Activated T-helper 2 cell treated with anti-CD3 and anti-CD28 coated beads, Interferon-gamma antibody, Interleukin-2, Interleukin-4, amounts not matched to agents 10 μg/mL and 5 μg/mL and 100 μg/mL, durations not matched to agents 14 hours and 24 hours and 36 hours (primary cell): Measurements from ENCODE around the gene GTPBP2. TPM values are rescaled to one million over a fixed set of nuclear protein-coding genes. Genes with fewer than 3 reads are reported as not detected.

ENCODE experiments used
- DNase-seq: peaks from one replicate; pipeline ENCODE4 v3.0.0; 2021; ENCODE audit warnings: low spot score
- H3K27ac Mint-ChIP-seq: one replicate; pipeline ENCODE4 v1.8.0; 2021; ENCODE audit warnings: mixed read lengths
- H3K27me3 Mint-ChIP-seq: one replicate; pipeline ENCODE4 v1.8.0; 2021; ENCODE audit warnings: low read depth, mixed read lengths
- H3K36me3 Mint-ChIP-seq: one replicate; pipeline ENCODE4 v1.8.0; 2021; ENCODE audit warnings: low read depth, mixed read lengths
- H3K4me1 Mint-ChIP-seq: one replicate; pipeline ENCODE4 v1.8.0; 2021; ENCODE audit warnings: low read depth, mixed read lengths
- H3K4me3 Mint-ChIP-seq: one replicate; pipeline ENCODE4 v1.8.0; 2021; ENCODE audit warnings: low read depth, mild to moderate bottlenecking, moderate library complexity, mixed read lengths
- H3K9me3 Mint-ChIP-seq: one replicate; pipeline ENCODE4 v1.8.0; 2021; ENCODE audit warnings: mixed read lengths
- intact Hi-C: fragments of 100-400 bp; cut with micrococcal nuclease; formaldehyde crosslinking; loops from one replicate; pipeline ENCODE4 v1.15.1; 2023
- total RNA-seq: library from RNA; stranded (reverse); gene quantifications from 2 replicates; pipeline ENCODE4 v1.2.3, GENCODE V29; 2022

The GTPBP2 gene
- total RNA-seq, 1 donor from 2014 or later = 71.7 TPM

GRCh38 chr6:43627008-43627825 lies 1.8 kb downstream of the GTPBP2 start:
- Mint-ChIP-seq H3K27me3 (no peaks in the 10 kb centered on the region), H3K9me3 (no peaks in the 10 kb centered on the region), H3K36me3 (peaks cover 55% of the 10 kb centered on the region), H3K27ac (peak overlapping the region; percentile 36), H3K4me3 (peak overlapping the region; percentile 65), H3K4me1 (peaks cover 33% of the 10 kb centered on the region)
- DNase-seq = no peak
- intact Hi-C loops = loop anchor here (5.0 kb wide), 1 partner anchor 145 kb away; the partner anchor contains the start of gene VEGFA

- Mint-ChIP-seq H3K36me3 (peaks cover 72% of the 10 kb centered on the region), H3K27ac (no peak overlapping the region), H3K4me3 (no peak overlapping the region), H3K4me1 (peaks cover 29% of the 10 kb centered on the region), H3K9me3 (no peaks in the 10 kb centered on the region), H3K27me3 (no peaks in the 10 kb centered on the region)
- DNase-seq = no peak
- intact Hi-C loops = loop anchor here (5.0 kb wide), 1 partner anchor 147 kb away; the partner anchor contains the start of gene VEGFA
Measured at GRCh38 chr6:43625393-43625992, 3.6 kb downstream of the GTPBP2 start.

GRCh38 chr6:43624786-43625288 lies 4.2 kb downstream of the GTPBP2 start:
- intact Hi-C loops = loop anchor here (5.0 kb wide), 1 partner anchor 147 kb away; the partner anchor contains the start of gene VEGFA
- Mint-ChIP-seq H3K27ac (no peak overlapping the region), H3K4me3 (no peak overlapping the region)

DNA sequence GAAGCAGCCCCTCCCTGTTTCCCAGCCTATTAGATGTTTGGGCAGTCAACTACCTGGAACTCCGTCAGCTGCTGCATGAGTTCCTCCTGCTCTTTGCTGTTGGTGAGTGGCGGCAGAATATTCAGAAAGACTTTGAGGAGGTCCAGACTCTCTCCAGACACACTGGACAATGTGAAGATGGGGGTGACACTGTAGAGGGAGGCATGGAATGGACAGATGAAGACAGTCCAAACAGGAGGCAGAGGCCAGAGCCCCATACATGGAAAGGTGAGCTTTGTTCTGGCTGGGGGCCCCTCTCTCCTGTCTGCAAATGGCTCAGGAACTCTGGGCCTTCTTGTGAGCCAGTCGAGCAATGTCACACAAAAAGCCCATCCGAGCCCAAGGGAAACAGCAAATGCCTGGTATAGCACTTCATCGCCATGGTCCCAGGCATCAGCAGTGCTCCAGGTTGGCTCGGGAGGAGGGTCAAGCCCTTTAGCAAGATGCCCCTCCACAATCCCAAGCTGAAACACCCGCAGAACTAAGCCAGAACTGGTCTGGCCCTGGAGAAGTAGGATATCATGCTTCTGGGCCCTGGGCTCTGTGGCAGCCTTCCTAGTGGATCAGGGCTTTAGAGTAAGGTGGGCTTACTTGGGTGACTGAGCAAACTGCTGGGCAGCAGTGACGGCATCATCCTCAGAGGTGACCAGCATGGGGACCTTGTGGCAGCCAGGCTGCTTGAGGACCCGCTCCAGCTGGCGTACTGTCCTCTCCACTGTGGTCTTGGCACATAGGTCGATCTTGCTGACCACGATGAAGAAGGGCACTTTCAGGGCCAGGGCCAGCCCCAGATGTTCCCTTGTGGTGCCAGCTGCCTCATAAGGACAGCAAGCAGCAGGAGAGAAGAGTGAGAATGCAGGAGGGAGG lies 4.9 kb downstream of the GTPBP2 start:
- Mint-ChIP-seq H3K4me1 (peaks cover 23% of the 10 kb centered on the region), H3K9me3 (no peaks in the 10 kb centered on the region), H3K27me3 (no peaks in the 10 kb centered on the region), H3K36me3 (peaks cover 77% of the 10 kb centered on the region), H3K27ac (peak overlapping the region; percentile 8), H3K4me3 (no peak overlapping the region)
- intact Hi-C loops = no loop called here
- DNase-seq = no peak

More at GRCh38 chr6:43624786-43625288, 4.2 kb downstream of the GTPBP2 start:
- DNase-seq = no peak
- Mint-ChIP-seq H3K9me3 (no peaks in the 10 kb centered on the region), H3K27me3 (no peaks in the 10 kb centered on the region), H3K36me3 (peaks cover 73% of the 10 kb centered on the region), H3K4me1 (peaks cover 23% of the 10 kb centered on the region)

DNA sequence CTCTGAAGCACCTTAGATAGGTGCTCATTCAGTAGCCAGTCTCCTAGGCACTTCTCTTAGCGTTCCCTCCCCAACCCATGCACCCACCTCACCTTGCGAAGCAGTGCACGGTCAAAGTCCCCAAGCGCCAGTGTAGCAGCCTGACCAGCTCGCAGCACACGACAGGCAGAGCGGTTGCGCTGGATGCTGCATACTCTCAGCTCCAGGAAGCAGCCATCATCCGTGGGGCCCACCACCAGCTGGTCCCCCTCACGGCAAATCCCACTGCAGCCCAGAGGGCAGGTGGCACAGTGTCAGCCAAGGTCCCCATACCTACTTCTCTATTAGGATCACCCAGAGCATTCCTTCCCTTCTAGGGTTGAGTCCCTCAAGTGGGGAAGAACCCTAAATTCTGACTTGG lies 6.5 kb downstream of the GTPBP2 start:
- Mint-ChIP-seq H3K9me3 (no peaks in the 10 kb centered on the region), H3K36me3 (peaks cover 69% of the 10 kb centered on the region), H3K4me1 (peaks cover 15% of the 10 kb centered on the region), H3K27ac (no peak overlapping the region), H3K4me3 (no peak overlapping the region), H3K27me3 (no peaks in the 10 kb centered on the region)
- DNase-seq = no peak
- intact Hi-C loops = no loop called here

- H3K27ac Mint-ChIP-seq = no peak overlapping the region
- peaks cover 64% of the 10 kb centered on the region for H3K36me3 Mint-ChIP-seq
Measured at GRCh38 chr6:43621836-43622180, 7.3 kb downstream of the GTPBP2 start.

DNA sequence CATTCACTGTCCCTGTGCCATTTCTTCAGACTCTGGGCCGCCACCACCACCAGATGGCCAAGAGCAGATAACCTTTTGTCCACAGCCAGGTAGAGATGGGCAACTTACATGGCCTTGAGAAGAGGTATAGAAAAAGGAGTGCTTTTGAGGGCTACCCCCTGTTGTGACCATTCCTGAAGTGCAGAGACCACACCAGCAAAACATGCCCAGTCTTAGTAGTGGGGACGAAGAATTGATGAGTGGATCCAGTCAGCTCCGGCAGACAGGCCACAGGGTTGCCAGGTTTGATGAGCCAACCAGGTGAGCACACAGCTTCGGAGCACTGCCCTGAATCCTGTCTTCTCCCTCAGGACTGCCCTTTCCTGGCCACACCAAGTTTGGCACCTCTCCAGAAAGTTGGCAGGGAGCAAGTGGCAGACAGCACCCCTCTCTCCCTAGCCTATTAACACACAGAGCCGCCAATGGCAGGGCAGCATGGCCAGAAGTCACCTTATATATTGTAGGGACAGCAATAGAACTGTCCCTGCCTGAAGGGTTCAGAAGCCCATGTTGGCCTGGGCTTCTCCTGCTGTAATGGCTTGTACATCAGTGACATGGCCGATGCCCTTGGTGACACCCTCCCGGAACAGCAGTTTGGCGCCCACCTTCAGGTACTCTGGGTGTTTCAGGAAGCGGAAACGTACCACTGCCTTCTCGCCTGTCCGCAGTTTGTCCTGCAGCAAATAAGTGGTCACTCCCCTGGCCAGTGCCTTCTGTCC lies 7.8 kb downstream of the GTPBP2 start:
- DNase-seq = no peak
- Mint-ChIP-seq H3K4me3 (no peak overlapping the region), H3K9me3 (no peaks in the 10 kb centered on the region), H3K27ac (no peak overlapping the region), H3K27me3 (no peaks in the 10 kb centered on the region), H3K36me3 (peaks cover 64% of the 10 kb centered on the region), H3K4me1 (peaks cover 3% of the 10 kb centered on the region)
- intact Hi-C loops = no loop called here

More at GRCh38 chr6:43621836-43622180, 7.3 kb downstream of the GTPBP2 start:
- H3K4me3 Mint-ChIP-seq = no peak overlapping the region
- H3K27me3 Mint-ChIP-seq = no peaks in the 10 kb centered on the region
- intact Hi-C loops = no loop called here
- no peaks in the 10 kb centered on the region for H3K9me3 Mint-ChIP-seq
- peaks cover 8% of the 10 kb centered on the region for H3K4me1 Mint-ChIP-seq
- no peak for DNase-seq

DNA sequence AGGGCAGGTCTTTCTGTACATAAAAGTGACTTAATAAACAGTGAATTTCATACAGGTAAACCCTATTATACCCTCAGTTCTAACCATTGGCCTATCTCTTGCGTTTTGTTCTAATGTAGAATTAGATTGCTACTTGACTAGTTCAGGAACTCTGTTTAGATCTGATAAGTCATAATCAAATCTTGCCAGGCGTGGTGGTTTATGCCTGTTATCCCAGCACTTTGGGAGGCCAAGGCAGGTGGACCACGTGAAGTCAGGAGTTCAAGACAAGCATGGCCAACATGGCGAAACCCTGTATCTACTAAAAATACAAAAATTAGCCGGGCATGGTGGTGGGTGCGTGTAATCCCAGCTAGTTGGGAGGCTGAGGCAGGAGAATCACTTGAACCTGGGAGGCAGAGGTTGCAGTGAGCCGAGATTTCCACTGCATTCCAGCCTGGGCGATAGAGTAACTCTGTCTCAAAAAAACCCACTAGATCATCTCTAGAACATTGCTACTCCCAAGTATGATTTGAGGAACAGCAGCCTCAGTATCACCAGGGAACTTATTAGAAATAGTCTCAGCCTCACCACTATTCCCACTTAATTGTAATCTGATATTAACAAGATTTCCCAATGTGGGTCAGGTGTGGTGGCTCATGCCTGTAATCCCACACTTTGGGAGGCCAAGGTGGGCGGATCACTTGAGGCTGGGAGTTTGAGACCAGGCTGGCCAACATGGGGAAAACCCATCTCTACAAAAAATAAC lies 12.2 kb downstream of the GTPBP2 start:
- Mint-ChIP-seq H3K4me3 (no peak overlapping the region), H3K36me3 (peaks cover 46% of the 10 kb centered on the region), H3K27ac (no peak overlapping the region), H3K27me3 (no peaks in the 10 kb centered on the region), H3K9me3 (no peaks in the 10 kb centered on the region), H3K4me1 (no peaks in the 10 kb centered on the region)
- intact Hi-C loops = no loop called here
- no peak for DNase-seq

DNA sequence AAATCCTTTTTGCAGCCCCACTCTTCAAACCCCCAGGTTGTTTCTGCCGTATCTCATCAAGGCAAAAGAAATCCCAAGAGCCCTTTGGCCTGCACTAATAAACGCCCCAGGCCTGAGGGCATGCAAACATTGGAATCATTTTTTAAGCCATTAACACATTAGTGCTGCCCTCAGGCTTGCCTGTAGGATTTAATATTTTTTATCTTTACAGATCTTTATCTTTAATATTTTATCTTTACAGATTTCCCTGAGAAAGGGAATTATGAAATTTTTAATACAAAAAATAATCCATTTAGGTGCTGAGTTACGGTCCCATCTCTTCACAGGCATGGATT lies 14.7 kb downstream of the GTPBP2 start:
- Mint-ChIP-seq H3K27ac (no peak overlapping the region), H3K27me3 (no peaks in the 10 kb centered on the region), H3K9me3 (no peaks in the 10 kb centered on the region), H3K4me1 (peaks cover 2% of the 10 kb centered on the region), H3K4me3 (no peak overlapping the region), H3K36me3 (peaks cover 39% of the 10 kb centered on the region)
- DNase-seq = no peak
- intact Hi-C loops = no loop called here

- intact Hi-C loops = no loop called here
- DNase-seq = no peak
- Mint-ChIP-seq H3K9me3 (no peaks in the 10 kb centered on the region), H3K36me3 (peaks cover 41% of the 10 kb centered on the region), H3K27ac (no peak overlapping the region), H3K4me3 (no peak overlapping the region), H3K27me3 (no peaks in the 10 kb centered on the region), H3K4me1 (peaks cover 4% of the 10 kb centered on the region)
Measured at GRCh38 chr6:43613721-43614395, 15.2 kb downstream of the GTPBP2 start.

DNA sequence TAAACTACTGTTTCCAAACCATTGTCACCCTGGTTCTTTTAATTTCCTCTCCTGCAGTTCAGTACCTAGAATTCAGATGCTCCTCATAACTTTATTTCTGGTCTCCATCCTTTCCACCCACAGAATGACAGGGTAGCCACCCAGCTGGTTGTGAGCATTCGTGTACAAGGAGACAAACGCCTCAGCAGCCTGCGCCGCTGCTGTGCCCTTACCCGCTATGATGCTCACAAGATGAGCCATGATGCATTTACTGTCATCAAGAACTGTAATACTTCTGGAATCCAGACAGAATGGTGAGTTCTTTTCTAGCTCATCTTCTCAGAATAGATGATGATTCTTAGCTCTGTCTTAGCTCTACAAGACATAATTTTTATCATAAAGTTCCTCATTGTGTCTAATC lies 18.6 kb downstream of the GTPBP2 start:
- H3K4me1 Mint-ChIP-seq = peaks cover 4% of the 10 kb centered on the region
- H3K36me3 Mint-ChIP-seq = peaks cover 52% of the 10 kb centered on the region
- H3K27me3 Mint-ChIP-seq = no peaks in the 10 kb centered on the region
- H3K9me3 Mint-ChIP-seq = no peaks in the 10 kb centered on the region
- intact Hi-C loops = no loop called here
- H3K4me3 Mint-ChIP-seq = no peak overlapping the region
- H3K27ac Mint-ChIP-seq = no peak overlapping the region
- no peak for DNase-seq
